Measurements from ENCODE around the gene MMRN2. TPM values are rescaled to one million over a fixed set of nuclear protein-coding genes. Genes with fewer than 3 reads are reported as not detected.

Gene MMRN2
- polyA plus RNA-seq, 1 donor from 2014 or later = 0.15 TPM

GRCh38 chr10:86968271-86968993 is 11.0 kb upstream of the MMRN2 start, which contains the start of gene ADIRF:
Gene ADIRF (plus strand): TSS chr10:86968482. CDS start chr10:86968545, 63 bp downstream.
- no peak for TF ChIP-seq EP300 (conservative IDR thresholded peaks at IDR 0.05; ENCODE audit: poor library complexity, severe bottlenecking)
- no peak for TF ChIP-seq EZH2 (IDR thresholded peaks at IDR 0.05; ENCODE audit: borderline replicate concordance, insufficient read depth, low read length, poor library complexity, severe bottlenecking)
- no peak for TF ChIP-seq REST (IDR thresholded peaks at IDR 0.05; ENCODE audit: borderline replicate concordance)
- Histone ChIP-seq H3K27me3 (ENCODE audit: insufficient read depth, low read depth, low read length) (peaks cover 17% of the 10 kb centered on the region), H3K4me2 (ENCODE audit: low read length) (no peak within 1 kb of the TSS), H3K27ac (ENCODE audit: low read length) (no peak within 1 kb of the TSS), H3K9me2 (ENCODE audit: insufficient read depth, low read length) (no peaks in the 10 kb centered on the region), H3K9ac (ENCODE audit: low read length) (no peak within 1 kb of the TSS), H3K9me3 (ENCODE audit: low read length) (no peaks in the 10 kb centered on the region), H3K4me3 (ENCODE audit: low read length) (no peak within 1 kb of the TSS), H4K20me1 (ENCODE audit: insufficient read depth) (no peaks in the 10 kb centered on the region), H3K79me2 (replicated peaks; ENCODE audit: insufficient read depth, low read length) (no peaks in the 10 kb centered on the region), H3K36me3 (ENCODE audit: insufficient read depth, low read length) (no peaks in the 10 kb centered on the region), H2AFZ (ENCODE audit: low read depth, low read length) (no peak within 1 kb of the TSS), H3F3A (ENCODE audit: insufficient read depth, low read length, poor library complexity, severe bottlenecking) (no peaks in the 10 kb centered on the region)

DNA sequence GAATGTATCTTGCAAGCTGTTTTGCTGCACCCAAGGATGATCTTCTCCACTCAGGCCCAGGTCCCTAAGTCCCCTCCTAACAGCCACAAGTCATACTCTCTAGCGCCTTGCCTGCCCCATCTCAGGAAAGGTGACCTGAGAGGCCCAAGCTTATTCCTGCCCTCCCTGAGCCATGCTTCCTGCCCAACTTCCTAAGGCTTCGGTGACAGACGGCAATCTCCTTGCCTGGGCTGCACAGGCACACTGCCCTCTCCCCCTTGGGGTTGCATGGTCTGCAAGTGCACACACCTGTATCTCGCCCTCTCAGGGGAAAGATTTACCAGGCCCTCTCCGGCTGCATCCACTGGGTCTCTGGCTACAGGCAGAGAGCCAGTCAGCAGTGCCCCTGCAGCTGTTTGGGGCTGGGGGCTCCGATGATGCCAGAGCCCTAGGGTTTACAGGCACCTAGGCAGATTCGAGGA is 10.1 kb upstream of the MMRN2 start:
- H3K4me3 ChIP-seq (ENCODE audit: low read length) = no peak overlapping the region
- peaks cover 17% of the 10 kb centered on the region for H3K27me3 ChIP-seq (ENCODE audit: insufficient read depth, low read depth, low read length)
- no peaks in the 10 kb centered on the region for H3K79me2 ChIP-seq (replicated peaks; ENCODE audit: insufficient read depth, low read length)
- H4K20me1 ChIP-seq (ENCODE audit: insufficient read depth) = no peaks in the 10 kb centered on the region
- H3K9ac ChIP-seq (ENCODE audit: low read length) = no peak overlapping the region
- H3K9me3 ChIP-seq (ENCODE audit: low read length) = no peaks in the 10 kb centered on the region
- H3K36me3 ChIP-seq (ENCODE audit: insufficient read depth, low read length) = no peaks in the 10 kb centered on the region
- TF ChIP-seq EZH2 (IDR thresholded peaks at IDR 0.05; ENCODE audit: borderline replicate concordance, insufficient read depth, low read length, poor library complexity, severe bottlenecking) = no peak
- TF ChIP-seq, protein P1, sequence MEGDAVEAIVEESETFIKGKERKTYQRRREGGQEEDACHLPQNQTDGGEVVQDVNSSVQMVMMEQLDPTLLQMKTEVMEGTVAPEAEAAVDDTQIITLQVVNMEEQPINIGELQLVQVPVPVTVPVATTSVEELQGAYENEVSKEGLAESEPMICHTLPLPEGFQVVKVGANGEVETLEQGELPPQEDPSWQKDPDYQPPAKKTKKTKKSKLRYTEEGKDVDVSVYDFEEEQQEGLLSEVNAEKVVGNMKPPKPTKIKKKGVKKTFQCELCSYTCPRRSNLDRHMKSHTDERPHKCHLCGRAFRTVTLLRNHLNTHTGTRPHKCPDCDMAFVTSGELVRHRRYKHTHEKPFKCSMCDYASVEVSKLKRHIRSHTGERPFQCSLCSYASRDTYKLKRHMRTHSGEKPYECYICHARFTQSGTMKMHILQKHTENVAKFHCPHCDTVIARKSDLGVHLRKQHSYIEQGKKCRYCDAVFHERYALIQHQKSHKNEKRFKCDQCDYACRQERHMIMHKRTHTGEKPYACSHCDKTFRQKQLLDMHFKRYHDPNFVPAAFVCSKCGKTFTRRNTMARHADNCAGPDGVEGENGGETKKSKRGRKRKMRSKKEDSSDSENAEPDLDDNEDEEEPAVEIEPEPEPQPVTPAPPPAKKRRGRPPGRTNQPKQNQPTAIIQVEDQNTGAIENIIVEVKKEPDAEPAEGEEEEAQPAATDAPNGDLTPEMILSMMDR (IDR thresholded peaks at IDR 0.05; ENCODE audit: poor library complexity, severe bottlenecking) = no peak
- TF ChIP-seq EP300 (conservative IDR thresholded peaks at IDR 0.05; ENCODE audit: poor library complexity, severe bottlenecking) = no peak
- no peak for TF ChIP-seq POLR2AphosphoS5 (IDR thresholded peaks at IDR 0.05)
- TF ChIP-seq TAF1 (IDR thresholded peaks at IDR 0.05; ENCODE audit: low read depth) = no peak
- TF ChIP-seq RAD21 (conservative IDR thresholded peaks at IDR 0.05) = no peak
- no peak for TF ChIP-seq REST (IDR thresholded peaks at IDR 0.05; ENCODE audit: borderline replicate concordance)
- TF ChIP-seq MXI1 (conservative IDR thresholded peaks at IDR 0.05; ENCODE audit: poor library complexity, severe bottlenecking) = no peak
- TF ChIP-seq SMC3 (conservative IDR thresholded peaks at IDR 0.05; ENCODE audit: poor library complexity) = no peak
- H3K4me2 ChIP-seq (ENCODE audit: low read length) = no peak overlapping the region
- no peak overlapping the region for H2AFZ ChIP-seq (ENCODE audit: low read depth, low read length)
- no peak overlapping the region for H3K27ac ChIP-seq (ENCODE audit: low read length)
- H3K9me2 ChIP-seq (ENCODE audit: insufficient read depth, low read length) = no peaks in the 10 kb centered on the region
- no peaks in the 10 kb centered on the region for H3F3A ChIP-seq (ENCODE audit: insufficient read depth, low read length, poor library complexity, severe bottlenecking)
